Measurements from ENCODE around the gene ZNF385A.
"Not testable (repeated sequence)": the region's sequence is repeated elsewhere in the genome, so short reads cannot be mapped to it uniquely, and the experiment has no call there.

DNA sequence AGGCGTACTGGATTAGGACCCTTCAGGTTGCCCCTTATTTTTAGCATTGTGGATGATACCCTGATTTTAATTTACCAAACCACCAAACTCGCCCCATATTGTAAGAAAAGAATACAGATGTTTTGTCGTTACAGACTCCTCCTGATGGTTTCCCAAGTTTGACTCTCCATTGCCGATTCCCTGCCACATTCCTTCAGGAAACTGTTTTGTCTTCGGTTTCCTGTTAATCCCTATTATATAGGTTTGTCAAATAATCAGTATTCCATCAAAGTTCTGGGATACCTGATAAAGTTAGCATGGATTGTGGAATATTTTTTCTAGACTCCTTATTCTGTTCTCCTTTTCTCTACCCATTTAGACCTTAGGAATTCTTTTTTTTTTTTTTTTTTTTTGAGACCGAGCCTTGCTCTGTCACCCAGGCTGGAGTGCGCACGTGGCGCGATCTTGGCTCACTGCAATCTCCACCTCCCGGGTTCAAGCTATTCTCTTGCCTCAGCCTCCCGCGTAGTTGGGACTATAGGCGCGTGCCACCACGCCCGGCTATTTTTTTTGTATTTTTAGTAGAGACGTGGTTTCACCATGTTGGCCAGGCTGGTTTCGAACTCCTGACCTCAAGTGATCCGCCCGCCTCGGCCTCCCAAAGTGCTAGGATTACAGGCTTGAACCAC is 59.0 kb downstream of the ZNF385A start:
- not testable (repeated sequence) for TF ChIP-seq CREB1 (IDR thresholded peaks at IDR 0.05; ENCODE audit: low read depth); ZBTB7A (IDR thresholded peaks at IDR 0.05; ENCODE audit: low read depth); EGR1 (IDR thresholded peaks at IDR 0.05); FOXM1 (IDR thresholded peaks at IDR 0.05; ENCODE audit: borderline replicate concordance, low read depth); TAF1 (IDR thresholded peaks at IDR 0.05; ENCODE audit: low read depth); RAD21 (IDR thresholded peaks at IDR 0.05; ENCODE audit: low read depth)

Measured in Ishikawa (cell line).